Keratinocyte (primary cell): Measurements from ENCODE around the gene SFT2D1. TPM values are rescaled to one million over a fixed set of nuclear protein-coding genes. Genes with fewer than 3 reads are reported as not detected.

Experiments used
- DNase-seq: peaks from one replicate; pipeline ENCODE4 v3.0.0-alpha.2; 2011; ENCODE audit warnings: low read depth, missing footprints, low spot score
- FAIRE-seq: peaks from 2 replicates; lab custom pipeline; 2011; peaks lifted over from hg19 to GRCh38; lab: Jason Lieb, UNC
- H2AFZ ChIP-seq: 2 replicates; pipeline ENCODE4 v1.6.0; 2012; ENCODE audit warnings: low read length, control low read depth, inconsistent platforms; ENCODE audit not compliant: control insufficient read depth
- H3K27ac ChIP-seq: 2 replicates; pipeline ENCODE4 v1.5.1; 2011; ENCODE audit warnings: low read length; ENCODE audit not compliant: control insufficient read depth, insufficient read depth
- H3K27me3 ChIP-seq: 3 replicates; pipeline ENCODE4 v1.6.0; 2011; ENCODE audit warnings: low read length; ENCODE audit not compliant: control insufficient read depth, insufficient read depth; ENCODE audit errors: extremely low read depth
- H3K36me3 ChIP-seq, 2 experiments: 2 replicates in 1 of 2; 3 replicates in 1 of 2; pipeline ENCODE4 v1.5.1; 2011; ENCODE audit warnings: low read length in 2 of 2, mild to moderate bottlenecking in 1 of 2; ENCODE audit not compliant: control insufficient read depth in 2 of 2, insufficient read depth in 2 of 2; ENCODE audit errors: extremely low read depth in 1 of 2
- H3K4me1 ChIP-seq: 3 replicates; pipeline ENCODE4 v1.5.1; 2011; ENCODE audit warnings: low read length; ENCODE audit not compliant: control insufficient read depth, insufficient read depth; ENCODE audit errors: extremely low read depth
- H3K4me2 ChIP-seq: 3 replicates; pipeline ENCODE4 v1.6.0; 2011; ENCODE audit warnings: low read depth, low read length; ENCODE audit not compliant: control insufficient read depth, insufficient read depth; ENCODE audit errors: extremely low read depth
- H3K4me3 ChIP-seq, 3 experiments: fragments of 200-600 bp in 1 of 3; sonication (generic) in 1 of 3; 2 replicates in 2 of 3; 3 replicates in 1 of 3; pipeline ENCODE4 v1.5.1; 2011 to 2016; ENCODE audit warnings: low read length in 3 of 3, mild to moderate bottlenecking in 3 of 3, control low read depth in 2 of 3, inconsistent platforms in 1 of 3, low read depth in 1 of 3, mixed read lengths in 1 of 3, mixed run types in 1 of 3, moderate library complexity in 1 of 3; ENCODE audit not compliant: control insufficient read depth in 2 of 3, insufficient read depth in 2 of 3; ENCODE audit errors: extremely low read depth in 1 of 3
- H3K79me2 ChIP-seq: 2 replicates; pipeline ENCODE4 v1.6.0; 2012; ENCODE audit warnings: low read length; ENCODE audit not compliant: control insufficient read depth, insufficient read depth
- H3K9ac ChIP-seq: 3 replicates; pipeline ENCODE4 v1.6.0; 2011; ENCODE audit warnings: low read length; ENCODE audit not compliant: control insufficient read depth, insufficient read depth; ENCODE audit errors: extremely low read depth
- H3K9me1 ChIP-seq: 3 replicates; pipeline ENCODE4 v1.6.0; 2011; ENCODE audit warnings: low read length; ENCODE audit not compliant: control insufficient read depth, insufficient read depth; ENCODE audit errors: extremely low read depth
- H3K9me3 ChIP-seq: 2 replicates; pipeline ENCODE4 v1.5.1; 2012; ENCODE audit warnings: low read depth, low read length; ENCODE audit not compliant: control insufficient read depth
- H4K20me1 ChIP-seq: 3 replicates; pipeline ENCODE4 v1.6.0; 2011; ENCODE audit warnings: low read length; ENCODE audit not compliant: control insufficient read depth, insufficient read depth; ENCODE audit errors: extremely low read depth
- CTCF ChIP-seq, 3 experiments: IDR thresholded peaks in 1 of 3; conservative IDR thresholded peaks in 1 of 3; optimal IDR thresholded peaks in 1 of 3; 2 replicates in 2 of 3; 3 replicates in 1 of 3; pipeline versions ENCODE3 to v1.5.1; 2011; ENCODE audit warnings: low read length in 3 of 3, mild to moderate bottlenecking in 3 of 3, moderate library complexity in 2 of 3, control low read depth in 1 of 3, inconsistent platforms in 1 of 3; ENCODE audit not compliant: insufficient read depth in 2 of 3; ENCODE audit errors: extremely low read depth in 1 of 3
- EZH2 ChIP-seq: IDR thresholded peaks from one replicate; pipeline ENCODE4 v1.6.1; 2012; ENCODE audit warnings: inconsistent platforms, mild to moderate bottlenecking, low read length, moderate library complexity
- dilution Hi-C: fragments of 300-500 bp; cut with MboI; formaldehyde crosslinking; loops from one replicate; pipeline ENCODE4 v1.7.0; 2020; ENCODE audit warnings: low sequenced_read_pairs; ENCODE audit not compliant: extremely low pct_ligation_motif_present
- polyA plus RNA-seq, 5 experiments: library from polyadenylated mRNA; depleted of rRNA in 3 of 5; stranded (reverse) in 3 of 5; stranded (forward) in 1 of 5; unstranded in 1 of 5; fragments of >200 nt; gene quantifications; 1 replicate in 1 of 5; 2 replicates in 3 of 5; 3 replicates in 1 of 5; pipeline versions ENCODE4 v1.2.1 to v1.2.3, GENCODE V29; 2011 to 2012; ENCODE audit warnings: missing spikeins in 2 of 5, low read depth in 1 of 5, low replicate concordance in 1 of 5

The SFT2D1 gene
- polyA plus RNA-seq, 1 donor (not counting 4 experiments of a cell fraction or from before 2014, with no cell fraction given), result 84.3 TPM

GRCh38 chr6:166308769-166309589 is 33.4 kb downstream of the SFT2D1 start:
- FAIRE-seq (no peak), DNase-seq (no peak)
- Histone ChIP-seq H3K4me2 (no peak overlapping the region), H3K79me2 (no peaks in the 10 kb centered on the region), H3K27ac (no peak overlapping the region), H3K4me1 (no peaks in the 10 kb centered on the region), H3K27me3 (peaks cover 42% of the 10 kb centered on the region), H3K9me1 (no peaks in the 10 kb centered on the region), H3K9me3 (no peaks in the 10 kb centered on the region), H4K20me1 (no peaks in the 10 kb centered on the region), H2AFZ (no peak overlapping the region), H3K9ac (no peak overlapping the region), H3K36me3 (no peaks in the 10 kb centered on the region), H3K4me3 (no peak overlapping the region)
- TF ChIP-seq CTCF (optimal IDR thresholded peaks at IDR 0.05 in 1 of 3, IDR thresholded peaks at IDR 0.05 in 1 of 3, conservative IDR thresholded peaks at IDR 0.05 in 1 of 3; ENCODE audit: extremely low read depth in 1 of 3, insufficient read depth in 2 of 3, low read length in 3 of 3) (no peak), EZH2 (no peak)
- dilution Hi-C loops, result no loop called here

- Histone ChIP-seq H3K36me3 (no peaks in the 10 kb centered on the region), H3K79me2 (no peaks in the 10 kb centered on the region), H3K4me3 (peak within 1 kb of the TSS in 1 of 3 experiments; percentile 8), H2AFZ (peak within 1 kb of the TSS; percentile 70), H3K9me3 (no peaks in the 10 kb centered on the region), H3K27me3 (peaks cover 42% of the 10 kb centered on the region), H3K9ac (no peak within 1 kb of the TSS), H3K4me1 (no peaks in the 10 kb centered on the region), H3K9me1 (no peaks in the 10 kb centered on the region), H3K4me2 (peak within 1 kb of the TSS; percentile 52), H3K27ac (no peak within 1 kb of the TSS), H4K20me1 (no peaks in the 10 kb centered on the region)
- dilution Hi-C loops, result no loop called here
- no peak for FAIRE-seq
- no peak for DNase-seq
- no peak for TF ChIP-seq CTCF (optimal IDR thresholded peaks at IDR 0.05 in 1 of 3, IDR thresholded peaks at IDR 0.05 in 1 of 3, conservative IDR thresholded peaks at IDR 0.05 in 1 of 3; ENCODE audit: extremely low read depth in 1 of 3, insufficient read depth in 2 of 3, low read length in 3 of 3)
- peak; percentile 74 for TF ChIP-seq EZH2
Observed at GRCh38 chr6:166308033-166308768, 34.1 kb downstream of the SFT2D1 start, which contains the start of gene PRR18. TSS of gene PRR18 (minus strand) at chr6:166308392. CDS start at chr6:166308142, 250 bp downstream.
